ENCODE measurements around the gene ARHGAP15.

The ARHGAP15 gene

GRCh38 chr2:143433251-143433650 lies 304.0 kb downstream of the ARHGAP15 start:
- DNase-seq (ENCODE audit: low read depth): peak; percentile 31
- TF ChIP-seq CTCF (conservative IDR thresholded peaks at IDR 0.05; ENCODE audit: low read depth, low read length): no peak
- H3K4me3 ChIP-seq (ENCODE audit: low read depth, low read length): no peak overlapping the region

DNA sequence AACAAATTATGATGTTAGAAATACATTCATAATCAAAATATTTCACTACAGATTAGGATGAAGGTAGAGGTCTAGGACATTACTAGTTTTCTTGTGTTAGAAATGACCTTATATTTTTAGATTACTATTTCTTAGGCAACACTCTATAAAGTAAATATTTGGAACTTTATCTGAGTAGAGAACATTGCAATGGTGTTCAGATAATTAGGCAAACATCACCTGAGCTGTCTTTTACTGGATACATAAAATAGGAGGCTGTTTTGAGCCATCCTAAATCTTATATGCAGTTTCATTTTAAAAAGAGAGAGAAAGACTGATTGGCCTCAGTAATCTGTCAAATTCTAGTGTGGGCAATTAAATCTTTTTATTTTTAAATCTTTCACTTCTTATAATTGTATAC lies 304.6 kb downstream of the ARHGAP15 start:
- TF ChIP-seq CTCF (conservative IDR thresholded peaks at IDR 0.05; ENCODE audit: low read depth, low read length): no peak
- DNase-seq (ENCODE audit: low read depth): no peak
- H3K4me3 ChIP-seq (ENCODE audit: low read depth, low read length): no peak overlapping the region

GRCh38 chr2:143434445-143434844 lies 305.2 kb downstream of the ARHGAP15 start:
- no peak for TF ChIP-seq CTCF (conservative IDR thresholded peaks at IDR 0.05; ENCODE audit: low read depth, low read length)
- DNase-seq (ENCODE audit: low read depth): no peak
- no peak overlapping the region for H3K4me3 ChIP-seq (ENCODE audit: low read depth, low read length)

DNA sequence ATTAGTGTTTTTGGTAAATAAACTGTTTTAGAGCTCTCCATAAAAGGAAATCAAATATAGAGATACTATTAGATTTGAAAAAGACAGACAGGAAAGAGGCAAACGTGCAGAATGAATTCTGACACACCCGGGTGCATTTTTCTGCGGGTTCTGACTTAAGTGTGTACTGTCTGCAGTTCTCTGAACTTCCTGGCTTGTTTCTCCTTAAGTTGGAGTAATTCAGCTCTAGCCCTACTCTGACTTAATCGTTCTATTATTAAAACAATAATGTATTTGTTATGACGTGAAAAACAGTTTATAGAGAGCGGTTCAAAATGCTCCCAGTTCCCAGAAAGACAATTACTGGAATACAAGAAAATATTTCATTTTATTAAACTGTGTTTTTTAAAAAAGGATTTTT lies 305.9 kb downstream of the ARHGAP15 start:
- TF ChIP-seq CTCF (conservative IDR thresholded peaks at IDR 0.05; ENCODE audit: low read depth, low read length): no peak
- peak; percentile 31 for DNase-seq (ENCODE audit: low read depth)
- no peak overlapping the region for H3K4me3 ChIP-seq (ENCODE audit: low read depth, low read length)

- DNase-seq (ENCODE audit: low read depth): no peak
- TF ChIP-seq CTCF (conservative IDR thresholded peaks at IDR 0.05; ENCODE audit: low read depth, low read length): no peak
- H3K4me3 ChIP-seq (ENCODE audit: low read depth, low read length): no peak overlapping the region
Observed at GRCh38 chr2:143436951-143437350, 307.7 kb downstream of the ARHGAP15 start.

- no peak for DNase-seq (ENCODE audit: low read depth)
- no peak for TF ChIP-seq CTCF (conservative IDR thresholded peaks at IDR 0.05; ENCODE audit: low read depth, low read length)
- H3K4me3 ChIP-seq (ENCODE audit: low read depth, low read length): no peak overlapping the region
Observed at GRCh38 chr2:143440411-143441012, 311.3 kb downstream of the ARHGAP15 start.

GRCh38 chr2:143442193-143442592 lies 313.0 kb downstream of the ARHGAP15 start:
- TF ChIP-seq CTCF (conservative IDR thresholded peaks at IDR 0.05; ENCODE audit: low read depth, low read length): no peak
- no peak overlapping the region for H3K4me3 ChIP-seq (ENCODE audit: low read depth, low read length)

More at GRCh38 chr2:143442193-143442592, 313.0 kb downstream of the ARHGAP15 start:
- DNase-seq (ENCODE audit: low read depth): no peak

All from choroid plexus epithelial cell (primary cell).